B cell (primary cell): Measurements from ENCODE around the gene RARB. TPM values are rescaled to one million over a fixed set of nuclear protein-coding genes. Genes with fewer than 3 reads are reported as not detected.

Source experiments
- ATAC-seq: fragments of 200-7000 bp; cut with Tn5 transposase; one replicate; pipeline ENCODE4 v1.10.0; 2021; ENCODE audit warnings: low read depth, mild to moderate bottlenecking, moderate number of reproducible peaks, moderate library complexity
- CTCF ChIA-PET: fragments of 350-600 bp; sonication (Branson Sonifier 250); formaldehyde crosslinking; loops from one replicate; lab custom pipeline; 2021; ENCODE audit warnings: antibody characterized with exemption, inconsistent platforms; lab: Charles Lee
- POLR2A ChIA-PET: fragments of 350-600 bp; sonication (Branson Sonifier 250); formaldehyde crosslinking; loops from one replicate; lab custom pipeline; 2021; ENCODE audit warnings: antibody characterized with exemption; lab: Charles Lee
- DNase-seq: peaks from one replicate; pipeline ENCODE4 v3.0.0; 2013
- H2AFZ ChIP-seq: 2 replicates; pipeline ENCODE4 v1.6.1; 2012; ENCODE audit warnings: mild to moderate bottlenecking, low read depth, low read length; ENCODE audit not compliant: insufficient read depth, poor library complexity, severe bottlenecking
- H3K27ac ChIP-seq, 2 donors: 1 replicate in 1 of 2; 2 replicates in 1 of 2; pipeline ENCODE4 v1.5.1; 2012 to 2013; ENCODE audit warnings: low read length in 2 of 2, mild to moderate bottlenecking in 2 of 2, moderate library complexity in 1 of 2
- H3K27me3 ChIP-seq, 4 experiments: fragments of 200-600 bp in 1 of 4; sonication (generic) in 1 of 4; replicated peaks in 1 of 4; 1 replicate in 2 of 4; 2 replicates in 2 of 4; pipeline versions ENCODE4 v1.6.1 to v1.7.0; 2013 to 2016; ENCODE audit warnings: low read length in 3 of 4, mild to moderate bottlenecking in 2 of 4, mixed read lengths in 1 of 4, moderate library complexity in 1 of 4; ENCODE audit not compliant: insufficient read depth in 4 of 4, control insufficient read depth in 3 of 4; ENCODE audit errors: control extremely low read depth in 1 of 4
- H3K36me3 ChIP-seq, 2 experiments: replicated peaks in 1 of 2; 1 replicate in 1 of 2; 2 replicates in 1 of 2; pipeline versions ENCODE4 v1.6.1 to v1.7.1; 2013; ENCODE audit warnings: low read length in 1 of 2; ENCODE audit not compliant: insufficient read depth in 2 of 2, control insufficient read depth in 1 of 2; ENCODE audit errors: control extremely low read depth in 1 of 2, extremely low read depth in 1 of 2
- H3K4me1 ChIP-seq, 2 donors: fragments of 200-600 bp in 1 of 2; sonication (generic) in 1 of 2; 1 replicate in 1 of 2; 2 replicates in 1 of 2; pipeline versions ENCODE4 v1.5.1 to v1.6.1; 2013 to 2017; ENCODE audit warnings: low read length in 2 of 2; ENCODE audit not compliant: control insufficient read depth in 2 of 2, insufficient read depth in 2 of 2
- H3K4me2 ChIP-seq: replicated peaks from 2 replicates; pipeline ENCODE3; 2012; ENCODE audit warnings: mild to moderate bottlenecking, low read depth, low read length; ENCODE audit not compliant: poor library complexity, severe bottlenecking
- H3K4me3 ChIP-seq, 5 experiments: fragments of 200-600 bp in 1 of 5; sonication (generic) in 1 of 5; 1 replicate in 3 of 5; 2 replicates in 2 of 5; pipeline versions ENCODE4 v1.5.1 to v1.7.0; 2011 to 2016; ENCODE audit warnings: low read length in 4 of 5, mild to moderate bottlenecking in 4 of 5, low read depth in 2 of 5, control low read depth in 1 of 5, moderate library complexity in 1 of 5; ENCODE audit not compliant: insufficient read depth in 1 of 5; ENCODE audit errors: control extremely low read depth in 1 of 5, extremely low read depth in 1 of 5
- H3K79me2 ChIP-seq: fragments of 200-600 bp; sonication (generic); one replicate; pipeline ENCODE4 v1.6.0; 2016; ENCODE audit warnings: low read length; ENCODE audit not compliant: control insufficient read depth, insufficient read depth
- H3K9ac ChIP-seq: fragments of 200-600 bp; sonication (generic); 2 replicates; pipeline ENCODE4 v1.6.1; 2017; ENCODE audit warnings: mild to moderate bottlenecking, low read length, moderate library complexity
- H3K9me3 ChIP-seq, 3 donors: one replicate each; pipeline versions ENCODE4 v1.6.1 to v1.7.1; 2013; ENCODE audit warnings: low read length in 2 of 3; ENCODE audit not compliant: control insufficient read depth in 2 of 3, insufficient read depth in 1 of 3; ENCODE audit errors: control extremely low read depth in 1 of 3
- H4K20me1 ChIP-seq: 2 replicates; pipeline ENCODE4 v1.6.0; 2012; ENCODE audit warnings: mild to moderate bottlenecking, low read length; ENCODE audit not compliant: insufficient read depth, control insufficient read depth, poor library complexity, severe bottlenecking
- H3K27ac Mint-ChIP-seq: one replicate; pipeline ENCODE4 v1.8.0; 2021; ENCODE audit warnings: mixed read lengths
- H3K27me3 Mint-ChIP-seq: one replicate; pipeline ENCODE4 v1.8.0; 2021; ENCODE audit warnings: mixed read lengths
- H3K4me1 Mint-ChIP-seq: one replicate; pipeline ENCODE4 v1.8.0; 2021; ENCODE audit warnings: mixed read lengths
- H3K4me3 Mint-ChIP-seq: one replicate; pipeline ENCODE4 v1.8.0; 2021; ENCODE audit warnings: mixed read lengths
- H3K9me3 Mint-ChIP-seq: one replicate; pipeline ENCODE4 v1.8.0; 2022; ENCODE audit warnings: mixed read lengths; ENCODE audit not compliant: insufficient read depth
- CTCF ChIP-seq: fragments of 200-600 bp; IDR thresholded peaks from one replicate; pipeline ENCODE4 v1.8.0; 2022; ENCODE audit warnings: antibody characterized with exemption, mild to moderate bottlenecking
- EZH2 ChIP-seq: IDR thresholded peaks from 2 replicates; pipeline ENCODE4 v1.6.1; 2012; ENCODE audit warnings: borderline replicate concordance, low read depth, mild to moderate bottlenecking, moderate library complexity, low read length; ENCODE audit not compliant: insufficient read depth, poor library complexity, severe bottlenecking
- WGBS: methylation state at CpG from one replicate; pipeline ENCODE4 v1.1.5; 2013; ENCODE audit warnings: missing lambda C conversion rate; ENCODE audit not compliant: insufficient coverage; 5-methylcytosine and 5-hydroxymethylcytosine counted together
- intact Hi-C: fragments of 100-400 bp; cut with micrococcal nuclease; formaldehyde crosslinking; loops from one replicate; pipeline ENCODE4 v1.10.0; 2022
- polyA plus RNA-seq: library from polyadenylated mRNA; depleted of rRNA; stranded (reverse); fragments of >200 nt; gene quantifications from 2 replicates; pipeline ENCODE4 v1.2.3, GENCODE V29; 2012
- total RNA-seq, 2 donors: library from RNA; stranded (reverse); fragments of 120-200 nt in 1 of 2; gene quantifications; 1 replicate in 1 of 2; 2 replicates in 1 of 2; pipeline versions ENCODE4 v1.2.3 to v1.2.4, GENCODE V29; 2013 to 2022

RARB gene
- total and polyA plus RNA-seq, 2 donors (not counting 1 experiment from before 2014, with no cell fraction given): not detected

- ATAC-seq (no peak), DNase-seq (no peak)
- Histone ChIP-seq H3K9me3 (no peaks in the 10 kb centered on the region), H3K4me1 (no peaks in the 10 kb centered on the region), H3K27me3 (no peaks in the 10 kb centered on the region), H3K36me3 (no peaks in the 10 kb centered on the region), H3K4me2 (no peak overlapping the region), H4K20me1 (no peaks in the 10 kb centered on the region), H3K79me2 (no peaks in the 10 kb centered on the region), H2AFZ (no peak overlapping the region), H3K4me3 (no peak overlapping the region), H3K9ac (no peak overlapping the region), H3K27ac (no peak overlapping the region)
- POLR2A ChIA-PET: no interaction called here
- Mint-ChIP-seq H3K27ac (no peak overlapping the region), H3K9me3 (no peaks in the 10 kb centered on the region), H3K4me3 (no peak overlapping the region), H3K4me1 (peaks cover 2% of the 10 kb centered on the region), H3K27me3 (peaks cover 13% of the 10 kb centered on the region)
- intact Hi-C loops: no loop called here
- CTCF ChIA-PET: no interaction called here
- WGBS: 83% methylated on average over 4 of the region's 5 CpGs
- TF ChIP-seq CTCF (no peak), EZH2 (no peak)
These were observed 44.1 kb downstream of the RARB start for GRCh38 chr3:25472153-25472552.

GRCh38 chr3:25472731-25473130, 44.7 kb downstream of the RARB start:
- H3K27ac Mint-ChIP-seq: no peak overlapping the region
- Histone ChIP-seq H3K27me3 (no peaks in the 10 kb centered on the region), H4K20me1 (no peaks in the 10 kb centered on the region), H3K4me1 (no peaks in the 10 kb centered on the region), H3K4me3 (no peak overlapping the region), H3K9me3 (no peaks in the 10 kb centered on the region), H3K36me3 (no peaks in the 10 kb centered on the region), H3K4me2 (no peak overlapping the region), H3K27ac (no peak overlapping the region), H3K79me2 (no peaks in the 10 kb centered on the region), H3K9ac (no peak overlapping the region), H2AFZ (no peak overlapping the region)
- H3K4me3 Mint-ChIP-seq: no peak overlapping the region
- no peak for ATAC-seq
- TF ChIP-seq EZH2 (no peak), CTCF (no peak)
- ChIA-PET CTCF (no interaction called here), POLR2A (no interaction called here)
- no CpG with 5 or more reads among the region's 3 CpGs for WGBS
- H3K9me3 Mint-ChIP-seq: no peaks in the 10 kb centered on the region
- peaks cover 13% of the 10 kb centered on the region for H3K27me3 Mint-ChIP-seq
- intact Hi-C loops: no loop called here
- no peak for DNase-seq
- H3K4me1 Mint-ChIP-seq: peaks cover 2% of the 10 kb centered on the region
